GM20000 (cell line): ENCODE data around the gene NGFR.

Source experiments
- DNase-seq: peaks from one replicate; pipeline ENCODE4 v3.0.0; 2012; ENCODE audit warnings: low spot score
- TF ChIP-seq, protein P1 (sequence below): IDR thresholded peaks from 2 replicates; pipeline ENCODE4 v1.5.1; 2012; ENCODE audit warnings: mild to moderate bottlenecking, control low read depth; ENCODE audit errors: extremely low read depth, missing control alignments

NGFR gene

DNA sequence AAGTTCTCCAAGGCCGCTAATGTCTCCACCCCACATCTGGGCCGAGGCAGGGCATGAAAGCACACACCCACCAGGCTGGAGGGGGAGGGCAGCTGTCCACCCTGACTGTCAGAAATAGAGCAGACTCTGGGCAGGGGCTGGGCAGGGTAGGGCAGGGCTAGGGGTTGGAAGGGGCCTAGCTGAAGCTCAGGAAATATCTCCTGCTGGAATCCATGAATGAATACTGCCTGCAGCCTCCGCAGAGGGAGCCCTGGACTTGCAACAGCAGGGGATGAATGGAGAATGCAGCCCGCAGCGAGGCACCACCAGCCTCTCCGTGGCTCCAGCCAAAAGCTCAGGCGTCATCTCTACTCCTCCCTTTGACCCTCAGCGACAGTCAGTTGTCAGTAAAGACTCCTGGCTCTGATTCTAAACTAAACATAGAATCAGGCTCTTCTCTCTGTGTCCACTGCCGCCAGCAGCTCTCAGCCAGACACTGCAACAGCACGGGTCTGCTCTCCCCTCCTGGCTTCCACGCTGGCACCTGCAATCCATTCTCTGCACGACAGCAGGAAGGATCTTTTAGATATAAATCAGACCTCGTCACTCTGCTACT, 23.9 kb upstream of the NGFR start:
- DNase-seq: no peak
- TF ChIP-seq, protein P1, sequence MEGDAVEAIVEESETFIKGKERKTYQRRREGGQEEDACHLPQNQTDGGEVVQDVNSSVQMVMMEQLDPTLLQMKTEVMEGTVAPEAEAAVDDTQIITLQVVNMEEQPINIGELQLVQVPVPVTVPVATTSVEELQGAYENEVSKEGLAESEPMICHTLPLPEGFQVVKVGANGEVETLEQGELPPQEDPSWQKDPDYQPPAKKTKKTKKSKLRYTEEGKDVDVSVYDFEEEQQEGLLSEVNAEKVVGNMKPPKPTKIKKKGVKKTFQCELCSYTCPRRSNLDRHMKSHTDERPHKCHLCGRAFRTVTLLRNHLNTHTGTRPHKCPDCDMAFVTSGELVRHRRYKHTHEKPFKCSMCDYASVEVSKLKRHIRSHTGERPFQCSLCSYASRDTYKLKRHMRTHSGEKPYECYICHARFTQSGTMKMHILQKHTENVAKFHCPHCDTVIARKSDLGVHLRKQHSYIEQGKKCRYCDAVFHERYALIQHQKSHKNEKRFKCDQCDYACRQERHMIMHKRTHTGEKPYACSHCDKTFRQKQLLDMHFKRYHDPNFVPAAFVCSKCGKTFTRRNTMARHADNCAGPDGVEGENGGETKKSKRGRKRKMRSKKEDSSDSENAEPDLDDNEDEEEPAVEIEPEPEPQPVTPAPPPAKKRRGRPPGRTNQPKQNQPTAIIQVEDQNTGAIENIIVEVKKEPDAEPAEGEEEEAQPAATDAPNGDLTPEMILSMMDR: no peak

DNA sequence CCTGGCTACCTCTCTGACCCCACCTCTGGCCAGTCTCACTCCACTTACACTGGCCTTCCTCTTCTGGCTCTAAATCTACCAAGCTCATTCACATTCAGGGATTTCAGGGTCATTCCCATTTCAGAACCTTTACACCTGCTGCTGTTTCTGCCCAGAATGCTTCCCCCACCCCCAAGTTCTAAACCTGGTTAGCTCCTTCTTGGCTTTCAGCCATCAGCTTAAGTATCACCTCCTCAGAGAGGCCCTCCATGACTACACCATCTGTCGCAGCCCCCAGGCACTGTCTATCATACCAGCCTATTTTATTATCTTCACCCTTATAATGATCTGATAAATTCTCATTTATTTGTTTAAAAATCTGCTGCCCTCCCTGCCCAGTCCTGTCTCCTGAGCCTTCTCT, 23.3 kb upstream of the NGFR start:
- no peak for DNase-seq
- TF ChIP-seq, protein P1: no peak

DNA sequence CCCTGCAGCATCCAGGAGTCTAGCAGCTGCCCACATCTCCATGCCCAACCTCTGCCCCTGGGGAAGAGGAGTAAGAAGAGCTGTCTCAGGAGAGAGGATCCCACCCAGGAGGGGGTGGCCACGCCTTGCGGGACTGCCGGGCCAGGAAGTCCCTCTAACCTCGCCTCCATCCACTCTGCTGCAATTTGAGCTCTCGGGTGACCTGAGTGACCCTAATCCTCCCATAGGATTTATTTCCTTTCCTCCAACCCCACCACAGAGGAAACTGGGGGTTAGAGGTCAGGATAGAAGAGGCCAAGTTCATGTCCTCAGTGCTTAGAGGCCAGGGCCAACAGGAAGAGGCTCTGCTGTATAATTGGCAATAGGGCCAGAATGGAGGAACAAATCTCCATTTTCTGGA, 22.6 kb upstream of the NGFR start:
- TF ChIP-seq, protein P1: no peak
- no peak for DNase-seq

DNA sequence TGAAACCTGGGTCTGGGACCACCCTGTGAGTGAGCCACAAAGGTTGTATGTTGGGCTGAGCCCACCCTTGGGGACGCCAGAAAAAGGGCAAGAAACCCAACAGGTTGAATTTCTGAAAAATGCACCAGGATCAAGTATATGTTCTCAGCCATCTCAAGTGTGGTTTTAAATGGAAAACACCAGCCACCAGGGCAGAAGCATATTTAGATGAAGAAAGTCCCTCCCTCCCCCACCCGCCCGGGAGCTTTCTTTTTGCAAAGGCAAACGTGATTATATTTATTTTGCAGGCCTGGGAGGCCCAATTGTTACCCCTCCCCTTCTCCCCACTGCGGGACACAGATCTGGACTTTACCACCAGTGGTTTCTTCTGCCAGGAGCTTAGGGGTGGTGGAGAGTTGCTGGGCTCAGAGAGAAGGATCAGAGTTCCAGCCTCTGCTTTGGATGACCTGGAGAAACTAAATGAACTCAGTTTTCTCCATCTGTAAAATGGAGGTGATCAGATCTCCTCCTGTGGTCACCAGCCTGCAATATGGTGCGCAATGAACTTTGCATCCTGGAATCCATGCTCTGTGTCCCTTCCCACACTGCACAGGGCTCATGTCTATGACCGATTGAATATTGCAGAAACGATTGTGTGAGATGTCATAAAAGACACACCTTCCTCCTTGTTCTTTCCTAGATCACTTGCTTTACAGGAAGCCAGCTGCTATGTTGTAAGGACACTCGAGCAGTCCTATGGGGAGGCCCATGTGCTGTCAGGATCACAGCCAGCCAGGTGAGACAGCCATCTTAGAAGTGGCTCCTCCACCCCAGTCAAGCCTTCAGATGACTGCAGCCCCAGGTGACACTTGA, 21.0 kb upstream of the NGFR start:
- DNase-seq: peak; percentile 55
- TF ChIP-seq, protein P1: no peak

DNA sequence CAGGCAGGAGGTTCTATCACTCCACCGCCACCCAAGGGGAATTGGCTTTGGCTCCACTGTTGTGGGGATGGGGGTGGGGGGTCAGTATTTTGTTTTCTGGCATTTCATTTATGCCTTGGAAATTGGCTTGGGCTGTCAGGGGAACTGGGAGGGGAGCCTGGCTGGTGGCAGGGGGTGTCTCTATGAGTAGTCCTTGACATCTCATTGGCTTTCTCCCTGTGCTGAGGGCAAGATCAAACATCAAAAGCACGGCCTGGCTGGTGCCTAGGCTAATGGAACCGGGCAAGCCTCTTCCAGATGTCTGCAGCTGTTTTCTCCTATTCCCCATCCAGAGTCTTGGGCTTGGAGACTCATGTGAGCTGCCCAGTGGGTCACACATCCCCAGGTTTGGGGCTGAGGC, 17.4 kb upstream of the NGFR start:
- no peak for DNase-seq
- TF ChIP-seq, protein P1: no peak

DNA sequence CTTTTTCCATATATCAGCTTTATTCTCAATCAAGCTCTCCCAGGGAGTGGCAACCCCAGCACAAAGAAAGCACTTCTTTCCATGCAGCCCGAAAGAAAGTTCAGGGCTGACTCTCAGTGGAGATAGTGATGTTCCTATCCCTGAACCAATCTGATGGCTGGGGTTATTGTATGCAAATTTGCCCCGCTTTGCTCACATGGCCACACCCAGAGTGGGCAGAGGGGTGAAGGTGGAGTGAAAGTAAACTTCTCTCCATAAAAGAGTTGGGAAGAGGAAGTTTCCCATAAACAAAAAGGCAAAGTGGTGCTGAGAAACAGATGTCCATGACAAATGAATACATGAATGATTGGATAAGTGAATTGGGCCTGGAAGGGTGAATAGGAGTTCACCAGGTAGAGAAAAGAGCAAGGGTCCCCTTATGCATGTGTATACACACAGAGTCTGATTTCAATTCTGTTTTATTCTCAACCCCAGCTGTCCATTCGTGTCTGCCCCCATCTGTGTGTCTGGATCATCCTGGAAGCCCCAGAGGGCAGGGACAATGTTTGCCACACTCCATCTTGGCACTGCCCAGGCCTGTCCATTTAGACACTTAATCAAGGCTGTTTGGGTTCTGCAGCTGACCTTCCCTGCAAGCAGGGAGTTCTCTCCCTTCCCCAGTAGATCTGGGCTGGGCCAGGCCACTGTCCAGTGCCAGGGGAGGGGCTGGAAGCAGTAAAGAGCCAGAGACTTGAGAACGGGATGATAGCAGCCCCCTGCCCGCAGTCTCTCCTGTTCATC, 14.1 kb upstream of the NGFR start:
- TF ChIP-seq, protein P1: no peak
- DNase-seq: no peak
